ENCODE measurements around the gene TMEM222.
"Not testable (repeated sequence)": the region's sequence is repeated elsewhere in the genome, so short reads cannot be mapped to it uniquely, and the experiment has no call there.

Gene TMEM222

GRCh38 chr1:27377760-27378495 is 56.0 kb downstream of the TMEM222 start:
- no peak overlapping the region for H3K4me3 ChIP-seq (ENCODE audit: low read depth, low read length)

GRCh38 chr1:27379564-27380122 is 57.7 kb downstream of the TMEM222 start:
- H3K4me3 ChIP-seq (ENCODE audit: low read depth, low read length): no peak overlapping the region

- no peak overlapping the region for H3K4me3 ChIP-seq (ENCODE audit: low read depth, low read length)
Observed at GRCh38 chr1:27380224-27380623, 58.3 kb downstream of the TMEM222 start.

- H3K4me3 ChIP-seq (ENCODE audit: low read depth, low read length): no peak overlapping the region
Observed at GRCh38 chr1:27380766-27381733, 59.1 kb downstream of the TMEM222 start.

- no peak overlapping the region for H3K4me3 ChIP-seq (ENCODE audit: low read depth, low read length)
Observed at GRCh38 chr1:27381969-27382762, 60.2 kb downstream of the TMEM222 start.

- H3K4me3 ChIP-seq (ENCODE audit: low read depth, low read length): peak within 1 kb of the TSS; percentile 39
Observed at GRCh38 chr1:27383039-27383605, 61.2 kb downstream of the TMEM222 start, which contains the start of gene CD164L2. CD164L2 (minus strand) TSS chr1:27383333; CDS start chr1:27383239, 94 bp downstream.

GRCh38 chr1:27383661-27384060 is 61.7 kb downstream of the TMEM222 start:
- no peak overlapping the region for H3K4me3 ChIP-seq (ENCODE audit: low read depth, low read length)

- not testable (repeated sequence) for H3K4me3 ChIP-seq (ENCODE audit: low read depth, low read length)
Observed at GRCh38 chr1:27384797-27385196, 62.8 kb downstream of the TMEM222 start.

Data from iPS-11a (cell line).